Mucosa of rectum (tissue), 2 donors: ENCODE data around the gene SLC24A4.

Experiments
- H3K27ac ChIP-seq, 2 donors: one replicate each; pipeline ENCODE4 v1.7.0; 2013; ENCODE audit warnings: inconsistent platforms in 2 of 2, low read depth in 2 of 2, low read length in 2 of 2
- H3K27me3 ChIP-seq, 2 donors: one replicate each; pipeline ENCODE4 v1.7.0; 2013; ENCODE audit warnings: low read length in 2 of 2; ENCODE audit not compliant: control insufficient read depth in 2 of 2, insufficient read depth in 2 of 2
- H3K36me3 ChIP-seq, 2 donors: one replicate each; pipeline ENCODE4 v1.7.0; 2013; ENCODE audit warnings: low read length in 2 of 2; ENCODE audit not compliant: control insufficient read depth in 2 of 2, insufficient read depth in 2 of 2
- H3K4me1 ChIP-seq, 2 donors: one replicate each; pipeline ENCODE4 v1.7.0; 2013; ENCODE audit warnings: low read length in 2 of 2, mild to moderate bottlenecking in 1 of 2; ENCODE audit not compliant: control insufficient read depth in 2 of 2, insufficient read depth in 2 of 2
- H3K4me3 ChIP-seq, 2 donors: one replicate each; pipeline ENCODE4 v1.7.0; 2013; ENCODE audit warnings: low read length in 2 of 2
- H3K9ac ChIP-seq, 2 donors: one replicate each; pipeline ENCODE4 v1.7.0; 2013; ENCODE audit warnings: low read length in 2 of 2, low read depth in 1 of 2, mild to moderate bottlenecking in 1 of 2
- H3K9me3 ChIP-seq, 2 donors: one replicate each; pipeline ENCODE4 v1.7.0; 2013; ENCODE audit warnings: low read length in 2 of 2; ENCODE audit not compliant: control insufficient read depth in 2 of 2
- donor health status: healthy.
- donor health status: Normal muscosa, but diverticular disease.

SLC24A4 gene

DNA sequence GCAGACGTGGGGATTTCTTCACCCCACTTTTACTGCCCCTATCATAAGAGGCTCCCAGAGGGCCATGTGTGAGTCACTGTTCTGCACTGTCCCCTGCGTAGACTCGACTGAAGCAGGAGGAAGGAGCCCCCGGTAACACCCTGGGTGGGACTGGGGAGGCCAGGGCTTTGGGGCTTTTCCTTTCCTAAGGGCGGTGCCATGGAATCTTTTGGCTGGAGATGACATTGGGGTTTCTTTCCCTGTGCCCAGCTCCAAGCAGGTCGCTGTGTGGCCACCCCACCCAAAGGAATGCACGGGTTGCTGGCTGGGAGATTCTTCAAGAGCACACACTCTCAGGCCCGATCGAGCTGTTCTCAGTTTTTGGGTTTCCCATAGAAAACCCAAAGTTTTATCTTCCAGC lies 128.3 kb downstream of the SLC24A4 start:
- no peak overlapping the region for H3K27ac ChIP-seq
- no peaks in the 10 kb centered on the region for H3K27me3 ChIP-seq
- no peak overlapping the region for H3K4me3 ChIP-seq
- no peak overlapping the region for H3K9ac ChIP-seq
- H3K9me3 ChIP-seq, result no peaks in the 10 kb centered on the region
- H3K36me3 ChIP-seq, result no peaks in the 10 kb centered on the region
- no peaks in the 10 kb centered on the region for H3K4me1 ChIP-seq

DNA sequence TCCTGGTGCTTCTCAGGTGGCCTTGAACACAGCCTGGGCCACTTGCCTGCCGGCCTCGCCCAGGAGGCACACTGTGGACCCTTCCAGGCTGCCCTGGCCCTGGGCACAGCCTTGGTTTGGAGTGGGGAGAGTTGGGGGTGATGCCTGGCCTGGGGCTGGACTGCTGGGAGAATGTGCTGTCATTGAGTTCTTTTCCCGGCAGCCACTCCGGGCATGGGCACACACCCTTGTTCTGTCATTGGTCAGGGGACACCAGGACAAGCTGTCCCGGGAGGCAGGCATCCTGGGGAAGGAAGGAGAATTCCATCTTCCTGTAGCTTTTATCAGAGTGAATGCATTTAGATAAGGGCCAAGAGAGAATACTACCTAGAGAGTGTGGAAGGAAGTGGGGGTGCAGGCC lies 128.8 kb downstream of the SLC24A4 start:
- Histone ChIP-seq H3K4me1 (peaks cover 0 to 1% of the 10 kb centered on the region in 2 donors), H3K27ac (no peak overlapping the region), H3K9me3 (no peaks in the 10 kb centered on the region), H3K4me3 (no peak overlapping the region), H3K36me3 (no peaks in the 10 kb centered on the region), H3K9ac (no peak overlapping the region), H3K27me3 (no peaks in the 10 kb centered on the region)

DNA sequence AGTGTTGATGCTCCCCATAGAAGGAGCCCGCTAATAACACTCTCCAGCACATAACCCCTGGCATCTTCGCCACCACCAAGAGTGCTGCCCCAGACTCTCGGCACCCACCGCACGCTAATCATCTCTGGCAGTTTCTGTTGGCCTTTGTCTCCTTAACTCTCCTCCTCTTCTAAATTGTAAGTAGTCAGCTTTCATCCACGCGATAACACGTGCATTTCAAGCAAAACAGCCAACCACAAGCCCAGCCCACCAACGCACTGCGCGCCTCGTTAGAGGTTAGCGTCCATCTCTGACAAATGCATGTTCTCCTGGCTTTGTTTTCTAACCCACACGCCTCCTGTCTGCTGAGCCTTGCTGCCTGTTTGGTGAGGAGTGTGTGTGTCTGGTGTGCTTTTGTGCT lies 129.5 kb downstream of the SLC24A4 start:
- Histone ChIP-seq H3K27me3 (no peaks in the 10 kb centered on the region), H3K4me1 (peaks cover 0 to 2% of the 10 kb centered on the region in 2 donors), H3K36me3 (no peaks in the 10 kb centered on the region), H3K4me3 (no peak overlapping the region), H3K27ac (no peak overlapping the region), H3K9me3 (no peaks in the 10 kb centered on the region), H3K9ac (no peak overlapping the region)

DNA sequence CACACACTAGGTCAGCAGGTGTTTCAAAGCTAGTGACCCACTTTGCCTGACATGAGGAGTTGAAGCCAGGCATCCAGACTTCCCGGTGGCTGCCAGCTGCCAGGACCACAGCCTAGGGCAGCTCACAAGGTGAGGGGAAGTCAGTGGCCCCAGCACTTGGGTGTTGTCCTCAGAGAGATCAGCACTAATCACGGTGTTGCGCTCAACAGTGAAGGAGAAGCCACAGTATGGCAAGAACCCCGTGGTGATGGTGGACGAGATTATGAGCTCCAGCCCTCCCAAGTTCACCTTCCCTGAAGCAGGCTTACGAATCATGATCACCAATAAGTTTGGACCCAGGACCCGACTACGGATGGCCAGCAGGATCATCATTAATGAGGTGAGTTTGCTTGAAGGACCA lies 130.7 kb downstream of the SLC24A4 start:
- Histone ChIP-seq H3K27ac (no peak overlapping the region), H3K4me1 (peaks cover 0 to 2% of the 10 kb centered on the region in 2 donors), H3K4me3 (no peak overlapping the region)

DNA sequence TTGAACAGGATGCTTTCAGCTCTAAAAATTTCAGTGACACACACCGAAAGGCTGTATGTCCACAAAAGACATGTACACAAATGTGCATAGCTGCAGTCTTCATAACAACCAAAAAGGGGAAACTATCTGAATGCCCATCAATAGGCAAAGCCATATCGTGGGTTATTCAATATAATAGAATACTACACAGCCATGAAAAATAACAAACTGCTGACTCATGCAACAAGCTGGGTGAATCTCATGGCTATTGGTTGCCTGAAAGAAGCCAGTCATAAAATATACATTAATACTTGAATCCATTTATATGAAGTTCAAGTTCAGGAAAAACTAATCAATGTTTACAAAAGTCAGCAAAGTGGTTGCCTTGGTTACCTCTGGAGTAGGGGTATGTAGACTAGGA lies 132.3 kb downstream of the SLC24A4 start:
- no peak overlapping the region for H3K9ac ChIP-seq
- H3K4me1 ChIP-seq, result peaks cover 0 to 2% of the 10 kb centered on the region in 2 donors
- no peaks in the 10 kb centered on the region for H3K27me3 ChIP-seq
- no peaks in the 10 kb centered on the region for H3K9me3 ChIP-seq
- H3K4me3 ChIP-seq, result no peak overlapping the region
- H3K27ac ChIP-seq, result no peak overlapping the region
- no peaks in the 10 kb centered on the region for H3K36me3 ChIP-seq

More for the DNA sequence above, 130.7 kb downstream of the SLC24A4 start:
- Histone ChIP-seq H3K36me3 (no peaks in the 10 kb centered on the region), H3K9ac (no peak overlapping the region), H3K27me3 (no peaks in the 10 kb centered on the region), H3K9me3 (no peaks in the 10 kb centered on the region)

DNA sequence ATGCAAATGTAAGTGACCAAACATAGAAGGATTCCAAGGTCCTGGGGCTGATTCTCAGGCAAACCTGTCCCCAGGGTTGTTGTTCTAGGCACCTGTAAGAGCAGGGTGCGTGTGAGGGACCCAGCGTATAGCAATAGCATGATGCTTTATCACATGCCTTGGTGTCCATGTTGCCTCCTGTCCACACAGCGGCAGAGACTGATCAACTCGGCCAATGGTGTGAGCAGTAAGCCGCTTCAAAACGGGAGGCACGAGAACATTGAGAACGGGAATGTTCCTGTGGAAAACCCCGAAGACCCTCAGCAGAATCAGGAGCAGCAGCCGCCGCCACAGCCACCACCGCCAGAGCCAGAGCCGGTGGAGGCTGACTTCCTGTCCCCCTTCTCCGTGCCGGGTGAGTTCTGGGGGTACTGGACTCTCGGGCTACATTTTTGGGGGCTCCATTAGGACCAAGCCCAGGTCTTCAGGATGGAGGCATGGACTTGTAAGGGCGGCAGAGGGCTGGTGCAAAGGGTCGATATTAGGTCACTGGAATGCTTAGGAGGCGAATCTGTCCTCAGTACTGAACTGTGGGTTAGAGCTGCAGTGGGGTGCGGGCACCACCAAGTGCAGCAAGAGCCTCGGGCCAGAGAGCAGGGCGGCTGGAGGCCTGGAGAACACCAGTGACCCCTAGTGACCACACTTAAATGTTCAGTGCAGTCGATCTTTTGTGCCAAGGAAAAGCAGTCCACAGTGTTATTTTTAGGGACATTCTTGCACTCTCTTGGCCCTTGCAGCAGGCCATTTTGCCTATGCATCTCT lies 133.4 kb downstream of the SLC24A4 start:
- no peak overlapping the region for H3K27ac ChIP-seq

DNA sequence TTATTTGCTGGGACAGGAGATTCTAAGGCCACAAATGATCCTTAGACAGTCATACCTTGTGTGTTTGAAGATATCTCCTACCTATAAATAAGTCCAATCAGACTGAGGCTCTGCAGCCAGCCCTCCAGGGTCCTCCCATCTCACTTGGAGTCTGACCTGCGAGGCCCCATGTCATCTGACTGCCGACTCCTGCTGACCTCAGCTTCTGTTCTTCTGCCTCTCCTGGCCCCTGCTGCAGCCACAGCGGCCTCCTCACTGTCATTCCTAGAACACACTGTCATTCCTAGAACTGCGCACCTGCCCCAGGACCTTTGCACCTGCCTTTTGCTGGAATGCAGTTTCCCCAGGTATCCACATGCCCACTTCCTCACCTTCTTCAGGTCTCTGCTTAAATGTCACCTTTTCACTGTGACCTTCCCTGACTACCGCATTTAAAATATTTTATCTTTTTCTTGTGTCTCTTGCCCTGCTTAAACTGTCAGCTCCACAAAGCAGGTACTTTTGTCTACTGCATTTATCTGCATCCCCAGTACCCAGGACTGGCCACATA lies 134.1 kb downstream of the SLC24A4 start:
- H3K9me3 ChIP-seq, result no peaks in the 10 kb centered on the region
- no peak overlapping the region for H3K4me3 ChIP-seq
- no peak overlapping the region for H3K9ac ChIP-seq
- H3K27me3 ChIP-seq, result no peaks in the 10 kb centered on the region
- H3K27ac ChIP-seq, result no peak overlapping the region
- peaks cover 2 to 6% of the 10 kb centered on the region in 2 donors for H3K4me1 ChIP-seq
- no peaks in the 10 kb centered on the region for H3K36me3 ChIP-seq

More for the DNA sequence above, 133.4 kb downstream of the SLC24A4 start:
- H3K9me3 ChIP-seq, result no peaks in the 10 kb centered on the region
- no peaks in the 10 kb centered on the region for H3K36me3 ChIP-seq
- H3K4me1 ChIP-seq, result peaks cover 2 to 6% of the 10 kb centered on the region in 2 donors
- no peaks in the 10 kb centered on the region for H3K27me3 ChIP-seq
- H3K4me3 ChIP-seq, result no peak overlapping the region
- H3K9ac ChIP-seq, result no peak overlapping the region

DNA sequence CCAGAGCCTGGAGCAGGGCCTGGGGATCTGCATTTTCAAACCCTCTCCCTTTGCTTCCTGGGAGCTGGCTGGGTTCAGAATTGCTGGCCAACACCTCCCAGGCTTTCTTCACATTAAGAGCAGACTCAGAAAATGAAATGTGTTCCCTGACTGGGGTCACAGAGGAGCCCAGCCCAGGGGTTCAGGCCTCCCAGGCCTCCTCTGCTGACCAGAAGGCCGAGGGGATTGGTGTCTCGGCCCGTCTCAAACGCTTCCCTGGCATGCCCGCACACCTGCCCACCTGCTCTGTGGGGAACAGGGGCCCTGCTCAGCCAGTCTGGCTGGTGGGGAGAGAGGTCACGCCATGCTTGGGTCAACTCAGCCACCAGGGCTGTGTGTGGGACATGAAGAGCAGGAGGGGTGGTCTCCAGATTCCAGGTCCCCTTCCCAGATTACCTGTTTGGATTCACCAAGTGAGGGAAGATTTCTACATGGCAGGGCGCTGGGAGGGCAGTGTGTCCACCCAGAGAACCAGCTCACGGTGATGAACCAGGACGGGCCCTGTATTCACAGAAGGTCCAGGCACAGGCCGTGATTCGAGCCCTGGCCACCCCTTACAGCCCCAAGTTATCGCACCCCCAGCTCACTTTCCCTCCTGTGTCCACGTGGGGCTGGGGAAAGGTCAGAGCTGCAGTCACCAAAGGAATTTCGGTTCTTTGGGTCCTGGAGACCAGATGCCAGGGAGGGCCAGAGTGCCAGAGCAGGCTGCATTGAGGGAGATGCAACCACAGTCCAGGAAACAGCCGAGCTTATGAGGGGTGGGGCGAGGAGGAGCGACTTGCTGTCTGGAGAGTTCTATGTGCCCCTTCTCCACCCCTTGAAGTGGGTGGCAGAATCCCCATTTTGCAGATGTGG lies 135.4 kb downstream of the SLC24A4 start:
- no peaks in the 10 kb centered on the region for H3K9me3 ChIP-seq
- no peak overlapping the region for H3K27ac ChIP-seq
- no peaks in the 10 kb centered on the region for H3K36me3 ChIP-seq
- no peak overlapping the region for H3K4me3 ChIP-seq
- H3K27me3 ChIP-seq, result no peaks in the 10 kb centered on the region
- no peak overlapping the region for H3K9ac ChIP-seq
- H3K4me1 ChIP-seq, result peaks cover 2 to 6% of the 10 kb centered on the region in 2 donors

DNA sequence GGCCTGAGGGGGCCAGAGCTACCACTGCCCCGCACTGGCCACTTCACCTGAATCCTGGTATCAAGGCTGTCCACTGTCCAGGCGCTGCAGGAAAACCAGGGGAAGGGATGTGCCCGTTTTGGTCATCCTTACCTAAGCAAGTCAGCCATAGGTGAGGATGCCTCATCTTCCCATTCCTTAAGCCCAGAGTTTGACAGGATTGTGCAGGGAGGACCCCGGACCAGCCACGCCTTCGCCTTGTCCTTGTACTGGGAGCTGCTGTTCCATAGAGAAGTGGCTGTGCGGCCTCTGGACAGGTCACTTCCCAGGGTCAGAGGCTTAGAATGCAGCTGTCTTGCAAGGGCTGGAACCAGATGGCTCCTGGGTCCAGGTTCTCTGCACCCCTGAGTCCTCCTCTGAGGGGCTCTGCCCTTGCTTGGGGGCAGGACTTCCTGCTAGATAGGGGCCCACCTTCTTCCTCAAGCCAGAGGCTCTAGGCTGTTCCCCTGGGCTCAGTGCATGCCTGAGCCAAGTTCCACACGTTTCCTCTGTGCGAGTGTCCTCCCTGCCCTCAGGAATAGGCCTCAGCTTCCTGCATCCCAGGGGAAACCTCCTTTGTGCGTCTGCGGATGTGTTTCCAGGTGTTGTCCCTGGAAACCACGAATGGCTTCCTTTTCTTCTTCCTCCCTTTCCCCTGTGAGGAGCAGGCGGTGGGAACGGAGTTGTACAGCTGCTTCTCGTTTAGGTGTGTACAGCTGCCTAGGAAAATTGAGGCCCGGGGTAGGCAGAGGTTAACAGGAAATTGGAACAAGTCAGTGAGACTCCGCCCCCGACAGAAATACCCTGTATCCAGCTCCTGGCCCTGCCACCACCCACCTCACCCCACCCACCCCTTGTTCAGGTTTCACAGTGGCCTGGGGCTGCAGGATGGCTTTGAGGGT lies 136.3 kb downstream of the SLC24A4 start:
- H3K27ac ChIP-seq, result no peak overlapping the region

More for the DNA sequence above, 136.3 kb downstream of the SLC24A4 start:
- Histone ChIP-seq H3K9ac (no peak overlapping the region), H3K4me1 (peaks cover 2 to 6% of the 10 kb centered on the region in 2 donors), H3K4me3 (no peak overlapping the region), H3K36me3 (no peaks in the 10 kb centered on the region), H3K9me3 (no peaks in the 10 kb centered on the region), H3K27me3 (no peaks in the 10 kb centered on the region)
